ENCODE data around the gene TMEM123. TPM values are rescaled to one million over a fixed set of nuclear protein-coding genes. Genes with fewer than 3 reads are reported as not detected.

The TMEM123 gene
- total and polyA plus RNA-seq, 2 of the 8 experiments (the other 6 are each of a cell fraction or from before 2014, with no cell fraction given), result 75.5 to 80.1 TPM

DNA sequence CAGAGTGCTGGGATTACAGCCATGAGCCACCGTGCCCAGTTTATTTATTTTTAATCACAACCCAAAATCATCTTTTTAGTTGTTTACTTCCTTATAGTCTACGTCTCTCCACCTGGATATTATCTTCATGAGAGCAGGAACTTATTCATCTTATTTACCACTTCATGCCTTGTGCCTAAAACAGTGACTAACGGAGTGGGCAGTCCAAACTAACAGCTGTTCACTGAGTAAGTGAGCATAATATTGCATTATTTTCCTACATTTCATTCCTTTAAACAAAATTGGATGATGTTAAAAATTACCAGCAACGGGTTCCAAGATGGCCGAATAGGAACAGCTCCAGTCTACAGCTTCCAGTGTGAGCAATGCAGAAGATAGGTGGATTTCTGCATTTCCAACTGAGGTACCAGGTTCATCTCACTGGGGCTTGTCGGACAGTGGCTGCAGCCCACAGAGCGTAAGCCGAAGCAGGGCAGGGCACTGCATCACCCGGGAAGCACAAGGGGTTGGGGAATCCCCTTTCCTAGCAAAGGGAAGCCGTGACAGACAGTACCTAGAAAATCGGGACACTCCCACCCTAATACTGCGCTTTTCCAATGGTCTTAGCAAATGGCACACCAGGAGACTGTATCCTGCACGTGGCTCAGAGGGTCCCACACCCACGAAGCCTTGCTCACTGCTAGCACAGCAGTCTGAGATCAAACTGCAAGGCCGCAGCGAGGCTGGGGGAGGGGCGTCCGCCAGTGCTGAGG, 14.1 kb downstream of the TMEM123 start:
- CTCF ChIA-PET (ENCODE audit: partially characterized antibody), result interaction anchor here (0.7 to 1.2 kb wide), 6 partner anchors 10 to 175 kb away, joined by 3 to 5 read pairs (median 3); no protein-coding TSS in a partner anchor

More for the DNA sequence above, 14.1 kb downstream of the TMEM123 start:
- Histone ChIP-seq H3K27me3 (replicated peaks in 1 of 4; ENCODE audit: control insufficient read depth in 3 of 4, extremely low read depth in 1 of 4, insufficient read depth in 3 of 4, low read length in 3 of 4) (no peaks in the 10 kb centered on the region), H3K9me3 (ENCODE audit: insufficient read depth in 2 of 2, low read depth in 1 of 2, low read length in 1 of 2) (peaks cover 2 to 11% of the 10 kb centered on the region in 2 experiments; a peak in 2 of 4 replicates), H2BK12ac (ENCODE audit: low read depth, low read length) (peak overlapping the region; percentile 50; the same call in 1 of the 2 replicates), H3K9ac (replicated peaks in 1 of 4; ENCODE audit: extremely low read depth in 1 of 4, low read depth in 3 of 4, low read length in 3 of 4) (no peak overlapping the region), H3K4me2 (ENCODE audit: insufficient read depth in 1 of 2, low read depth in 2 of 2, low read length in 2 of 2) (no peak overlapping the region), H3K79me2 (ENCODE audit: control insufficient read depth in 1 of 2, insufficient read depth in 2 of 2, low read length in 2 of 2) (peaks cover 0 to 10% of the 10 kb centered on the region in 2 experiments; a peak in 2 of 4 replicates), H2BK15ac (ENCODE audit: low read length) (no peak overlapping the region), H2AK5ac (ENCODE audit: low read depth, low read length) (no peak overlapping the region), H3K56ac (replicated peaks; ENCODE audit: insufficient read length, low read depth, low read length) (no peak overlapping the region), H3K23ac (ENCODE audit: insufficient read length) (no peak overlapping the region), H2BK120ac (replicated peaks; ENCODE audit: low read depth, low read length) (no peak overlapping the region), H3K36me3 (ENCODE audit: control insufficient read depth in 2 of 4, insufficient read depth in 4 of 4, low read length in 3 of 4) (peaks cover 0 to 13% (median 2%) of the 10 kb centered on the region in 4 experiments; a peak in 2 of 8 replicates), H4K91ac (replicated peaks; ENCODE audit: insufficient read length, low read length) (no peak overlapping the region), H4K5ac (ENCODE audit: insufficient read length, low read depth, low read length) (no peak overlapping the region), H3K4me3 (ENCODE audit: extremely low read depth in 1 of 4, insufficient read depth in 2 of 4, low read depth in 3 of 4, low read length in 4 of 4) (no peak overlapping the region), H2BK5ac (ENCODE audit: low read depth, low read length) (no peak overlapping the region), H3K27ac (ENCODE audit: low read depth, low read length) (no peak overlapping the region; the same call in 1 of the 2 replicates), H3K4ac (replicated peaks; ENCODE audit: insufficient read length, low read depth, low read length) (no peak overlapping the region), H3K4me1 (replicated peaks in 1 of 4; ENCODE audit: control insufficient read depth in 3 of 4, insufficient read depth in 4 of 4, low read length in 3 of 4) (no peaks in the 10 kb centered on the region), H3K79me1 (ENCODE audit: low read depth, low read length) (no peaks in the 10 kb centered on the region), H4K8ac (ENCODE audit: extremely low read depth, insufficient read depth, low read length) (no peak overlapping the region), H3K23me2 (ENCODE audit: low read depth, low read length) (no peaks in the 10 kb centered on the region), H3K18ac (ENCODE audit: extremely low read depth, low read length) (no peak overlapping the region), H4K20me1 (replicated peaks in 1 of 2; ENCODE audit: control insufficient read depth in 1 of 2, insufficient read depth in 2 of 2, low read length in 2 of 2) (no peaks in the 10 kb centered on the region), H2BK20ac (ENCODE audit: low read length) (no peak overlapping the region), H3K14ac (ENCODE audit: insufficient read length) (no peak overlapping the region), H2AFZ (ENCODE audit: low read length) (no peak overlapping the region)
- FAIRE-seq, result no peak
- TF ChIP-seq YY1 (IDR thresholded peaks at IDR 0.05; ENCODE audit: low read depth, low read length) (0 out of 2 replicates have a peak, but pooled peaks have one; percentile 21), SP1 (IDR thresholded peaks at IDR 0.05; ENCODE audit: low read depth, low read length) (no peak)
- POLR2A ChIA-PET (ENCODE audit: partially characterized antibody), result interaction anchor here (0.7 to 2.1 kb wide), 3 partner anchors 13 to 97 kb away, joined by 3 to 8 read pairs (median 3); no protein-coding TSS in a partner anchor
- DNase-seq (ENCODE audit: low read depth in 1 of 2, low spot score in 2 of 2), result no peak
- WGBS, 2 experiments (ENCODE audit: extremely low coverage in 1 of 2, insufficient coverage in 1 of 2, insufficient read length in 1 of 2, insufficient replicate concordance in 2 of 2, low coverage in 1 of 2, low lambda C conversion rate in 2 of 2, missing lambda C conversion rate in 1 of 2), result 82% methylated on average over 18 of the region's 18 CpGs; no CpG with 5 or more reads in 1 of the 2 experiments
